ENCODE results near the gene CCDC3. TPM values are rescaled to one million over a fixed set of nuclear protein-coding genes. Genes with fewer than 3 reads are reported as not detected.

Gene CCDC3
- polyA plus RNA-seq, 1 of the 3 experiments (the other 2 are of a cell fraction) = 0.02 TPM

DNA sequence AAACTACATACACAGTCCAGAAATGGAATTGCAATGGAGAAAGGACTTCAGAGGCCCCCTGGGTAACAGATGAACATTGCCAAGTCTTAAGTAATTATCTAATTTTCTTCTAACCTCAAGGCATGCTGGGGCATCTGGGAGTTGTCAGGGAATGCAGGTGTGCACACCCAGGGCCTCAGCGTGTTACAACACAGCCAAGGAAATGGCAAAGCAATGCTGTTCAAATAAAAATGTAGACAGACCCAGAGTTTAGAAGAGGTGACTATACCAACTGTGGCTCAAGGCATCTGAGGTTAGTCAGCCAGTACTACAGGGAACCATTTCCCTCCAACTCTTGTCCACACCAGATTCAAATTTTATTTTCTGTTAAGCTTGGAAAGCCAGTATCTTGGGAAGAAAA, 73.6 kb downstream of the CCDC3 start:
- POLR2A ChIA-PET = no interaction called here
- H3F3A ChIP-seq (replicated peaks; ENCODE audit: insufficient read depth) = no peaks in the 10 kb centered on the region
- no peak overlapping the region for H3K4me2 ChIP-seq
- H3K9me3 ChIP-seq = no peaks in the 10 kb centered on the region
- no peaks in the 10 kb centered on the region for H3K27me3 ChIP-seq (ENCODE audit: insufficient read depth)
- H2AFZ ChIP-seq (ENCODE audit: low read depth) = no peak overlapping the region
- WGBS (ENCODE audit: low lambda C conversion rate) = 17% methylated on average over 1 of the region's 1 CpG
- H3K9me2 ChIP-seq = no peaks in the 10 kb centered on the region
- no peaks in the 10 kb centered on the region for H3K36me3 ChIP-seq (replicated peaks in 1 of 2; ENCODE audit: control insufficient read depth in 1 of 2, insufficient read depth in 2 of 2, low read length in 1 of 2)
- no peaks in the 10 kb centered on the region for H3K4me1 ChIP-seq (ENCODE audit: control insufficient read depth in 1 of 2, insufficient read depth in 2 of 2, low read depth in 1 of 2, low read length in 1 of 2)
- CTCF ChIA-PET = no interaction called here
- DNase-seq = no peak
- TF ChIP-seq YY1 (IDR thresholded peaks at IDR 0.05; ENCODE audit: low read depth) (no peak), SMC3 (IDR thresholded peaks at IDR 0.05; ENCODE audit: low read depth, low read length) (no peak), RXRA (IDR thresholded peaks at IDR 0.05; ENCODE audit: borderline replicate concordance, low read depth) (no peak), EP300 (IDR thresholded peaks at IDR 0.05; ENCODE audit: borderline replicate concordance in 1 of 2, low read depth in 1 of 2, low read length in 1 of 2) (no peak), TAF1 (IDR thresholded peaks at IDR 0.05; ENCODE audit: borderline replicate concordance, low read depth, low read length) (no peak), NFIC (IDR thresholded peaks at IDR 0.05; ENCODE audit: borderline replicate concordance) (no peak), CHD2 (IDR thresholded peaks at IDR 0.05; ENCODE audit: low read length, partially characterized antibody) (no peak), RFX5 (IDR thresholded peaks at IDR 0.05; ENCODE audit: low read length) (no peak)
- no peak overlapping the region for H3K4me3 ChIP-seq (ENCODE audit: low read depth in 2 of 2, low read length in 1 of 2)
- no peaks in the 10 kb centered on the region for H4K20me1 ChIP-seq (ENCODE audit: insufficient read depth)
- no peak overlapping the region for H3K9ac ChIP-seq
- no peaks in the 10 kb centered on the region for H3K79me2 ChIP-seq (ENCODE audit: insufficient read depth)
- H3K27ac ChIP-seq (ENCODE audit: low read depth in 2 of 2, low read length in 1 of 2) = no peak overlapping the region

DNA sequence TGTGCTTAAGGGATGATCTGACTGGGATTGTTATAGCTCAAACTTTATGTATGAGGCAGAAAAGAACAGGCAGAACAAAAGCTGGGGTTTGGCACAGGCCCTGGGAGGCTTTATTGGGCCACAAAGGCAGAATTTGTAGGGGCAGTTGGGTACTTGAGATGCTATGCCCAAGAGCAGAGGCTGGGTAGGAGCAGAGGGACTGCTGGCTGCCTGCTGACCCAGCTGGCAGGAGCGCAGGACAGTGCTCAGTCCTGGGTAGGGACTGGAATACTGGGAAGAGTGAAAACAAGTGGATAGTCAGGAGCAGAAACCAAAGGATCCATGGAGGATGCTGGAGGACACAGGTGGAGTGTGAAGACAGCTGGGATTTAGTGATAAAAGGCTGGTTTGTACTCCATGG, 75.7 kb downstream of the CCDC3 start:
- H3F3A ChIP-seq (replicated peaks; ENCODE audit: insufficient read depth) = no peaks in the 10 kb centered on the region
- no peaks in the 10 kb centered on the region for H3K79me2 ChIP-seq (ENCODE audit: insufficient read depth)
- ChIA-PET POLR2A (no interaction called here), CTCF (interaction anchor here (1.5 kb wide), 1 partner anchor 149 kb away, joined by 3 read pairs; no protein-coding TSS in a partner anchor)
- H3K27me3 ChIP-seq (ENCODE audit: insufficient read depth) = no peaks in the 10 kb centered on the region
- TF ChIP-seq GATA2 (CRISPR knock-in tag; IDR thresholded peaks at IDR 0.05) (no peak), SMC3 (IDR thresholded peaks at IDR 0.05; ENCODE audit: low read depth, low read length) (no peak), MXI1 (IDR thresholded peaks at IDR 0.05; ENCODE audit: low read depth, low read length) (no peak), SIN3A (IDR thresholded peaks at IDR 0.05; ENCODE audit: borderline replicate concordance, low read depth, low read length) (no peak), FOXM1 (IDR thresholded peaks at IDR 0.05; ENCODE audit: low read depth) (no peak), YY1 (IDR thresholded peaks at IDR 0.05; ENCODE audit: low read depth) (no peak), GABPA (IDR thresholded peaks at IDR 0.05; ENCODE audit: low read depth) (no peak), TCF12 (IDR thresholded peaks at IDR 0.05) (no peak)
- TF ChIP-seq, protein P1, sequence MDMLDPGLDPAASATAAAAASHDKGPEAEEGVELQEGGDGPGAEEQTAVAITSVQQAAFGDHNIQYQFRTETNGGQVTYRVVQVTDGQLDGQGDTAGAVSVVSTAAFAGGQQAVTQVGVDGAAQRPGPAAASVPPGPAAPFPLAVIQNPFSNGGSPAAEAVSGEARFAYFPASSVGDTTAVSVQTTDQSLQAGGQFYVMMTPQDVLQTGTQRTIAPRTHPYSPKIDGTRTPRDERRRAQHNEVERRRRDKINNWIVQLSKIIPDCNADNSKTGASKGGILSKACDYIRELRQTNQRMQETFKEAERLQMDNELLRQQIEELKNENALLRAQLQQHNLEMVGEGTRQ (IDR thresholded peaks at IDR 0.05; ENCODE audit: borderline replicate concordance, low read depth, low read length) = no peak
- TF ChIP-seq, protein P2, sequence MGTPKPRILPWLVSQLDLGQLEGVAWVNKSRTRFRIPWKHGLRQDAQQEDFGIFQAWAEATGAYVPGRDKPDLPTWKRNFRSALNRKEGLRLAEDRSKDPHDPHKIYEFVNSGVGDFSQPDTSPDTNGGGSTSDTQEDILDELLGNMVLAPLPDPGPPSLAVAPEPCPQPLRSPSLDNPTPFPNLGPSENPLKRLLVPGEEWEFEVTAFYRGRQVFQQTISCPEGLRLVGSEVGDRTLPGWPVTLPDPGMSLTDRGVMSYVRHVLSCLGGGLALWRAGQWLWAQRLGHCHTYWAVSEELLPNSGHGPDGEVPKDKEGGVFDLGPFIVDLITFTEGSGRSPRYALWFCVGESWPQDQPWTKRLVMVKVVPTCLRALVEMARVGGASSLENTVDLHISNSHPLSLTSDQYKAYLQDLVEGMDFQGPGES (IDR thresholded peaks at IDR 0.05; ENCODE audit: low read depth, low read length) = no peak
- TF ChIP-seq, protein P3, sequence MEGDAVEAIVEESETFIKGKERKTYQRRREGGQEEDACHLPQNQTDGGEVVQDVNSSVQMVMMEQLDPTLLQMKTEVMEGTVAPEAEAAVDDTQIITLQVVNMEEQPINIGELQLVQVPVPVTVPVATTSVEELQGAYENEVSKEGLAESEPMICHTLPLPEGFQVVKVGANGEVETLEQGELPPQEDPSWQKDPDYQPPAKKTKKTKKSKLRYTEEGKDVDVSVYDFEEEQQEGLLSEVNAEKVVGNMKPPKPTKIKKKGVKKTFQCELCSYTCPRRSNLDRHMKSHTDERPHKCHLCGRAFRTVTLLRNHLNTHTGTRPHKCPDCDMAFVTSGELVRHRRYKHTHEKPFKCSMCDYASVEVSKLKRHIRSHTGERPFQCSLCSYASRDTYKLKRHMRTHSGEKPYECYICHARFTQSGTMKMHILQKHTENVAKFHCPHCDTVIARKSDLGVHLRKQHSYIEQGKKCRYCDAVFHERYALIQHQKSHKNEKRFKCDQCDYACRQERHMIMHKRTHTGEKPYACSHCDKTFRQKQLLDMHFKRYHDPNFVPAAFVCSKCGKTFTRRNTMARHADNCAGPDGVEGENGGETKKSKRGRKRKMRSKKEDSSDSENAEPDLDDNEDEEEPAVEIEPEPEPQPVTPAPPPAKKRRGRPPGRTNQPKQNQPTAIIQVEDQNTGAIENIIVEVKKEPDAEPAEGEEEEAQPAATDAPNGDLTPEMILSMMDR (IDR thresholded peaks at IDR 0.05) = no peak
- no peaks in the 10 kb centered on the region for H3K36me3 ChIP-seq (replicated peaks in 1 of 2; ENCODE audit: control insufficient read depth in 1 of 2, insufficient read depth in 2 of 2, low read length in 1 of 2)
- H3K4me1 ChIP-seq (ENCODE audit: control insufficient read depth in 1 of 2, insufficient read depth in 2 of 2, low read depth in 1 of 2, low read length in 1 of 2) = no peaks in the 10 kb centered on the region
- no peak overlapping the region for H3K4me2 ChIP-seq
- H3K9ac ChIP-seq = no peak overlapping the region
- H3K27ac ChIP-seq (ENCODE audit: low read depth in 2 of 2, low read length in 1 of 2) = no peak overlapping the region
- no peak for DNase-seq
- no peaks in the 10 kb centered on the region for H4K20me1 ChIP-seq (ENCODE audit: insufficient read depth)
- no peaks in the 10 kb centered on the region for H3K9me2 ChIP-seq
- no peak overlapping the region for H2AFZ ChIP-seq (ENCODE audit: low read depth)
- H3K4me3 ChIP-seq (ENCODE audit: low read depth in 2 of 2, low read length in 1 of 2) = no peak overlapping the region
- no peaks in the 10 kb centered on the region for H3K9me3 ChIP-seq
- 53% methylated on average over 1 of the region's 1 CpG for WGBS (ENCODE audit: low lambda C conversion rate)

All from SK-N-SH (cell line).